Activated T-cell treated with anti-CD3 and anti-CD28 coated beads, Interleukin-2, amount 50 U/mL, for 24 hours (primary cell): ENCODE measurements around the gene CFAP107.
"Not testable (repeated sequence)": the region's sequence is repeated elsewhere in the genome, so short reads cannot be mapped to it uniquely, and the experiment has no call there.

Source experiments
- DNase-seq: peaks from one replicate; pipeline ENCODE4 v3.0.0-alpha.2; 2020
- H3K27ac Mint-ChIP-seq: 2 replicates; pipeline ENCODE4 v1.8.0; 2020; ENCODE audit warnings: mild to moderate bottlenecking, mixed read lengths
- H3K27me3 Mint-ChIP-seq: 2 replicates; pipeline ENCODE4 v1.8.0; 2020; ENCODE audit warnings: mixed read lengths
- H3K36me3 Mint-ChIP-seq: 2 replicates; pipeline ENCODE4 v1.8.0; 2020; ENCODE audit warnings: low read depth, mixed read lengths
- H3K4me1 Mint-ChIP-seq: 2 replicates; pipeline ENCODE4 v1.8.0; 2020; ENCODE audit warnings: low read depth, mixed read lengths
- H3K4me3 Mint-ChIP-seq: 2 replicates; pipeline ENCODE4 v1.8.0; 2020; ENCODE audit warnings: mild to moderate bottlenecking, moderate library complexity, mixed read lengths
- H3K9me3 Mint-ChIP-seq: 2 replicates; pipeline ENCODE4 v1.8.0; 2020; ENCODE audit warnings: mixed read lengths

The CFAP107 gene

DNA sequence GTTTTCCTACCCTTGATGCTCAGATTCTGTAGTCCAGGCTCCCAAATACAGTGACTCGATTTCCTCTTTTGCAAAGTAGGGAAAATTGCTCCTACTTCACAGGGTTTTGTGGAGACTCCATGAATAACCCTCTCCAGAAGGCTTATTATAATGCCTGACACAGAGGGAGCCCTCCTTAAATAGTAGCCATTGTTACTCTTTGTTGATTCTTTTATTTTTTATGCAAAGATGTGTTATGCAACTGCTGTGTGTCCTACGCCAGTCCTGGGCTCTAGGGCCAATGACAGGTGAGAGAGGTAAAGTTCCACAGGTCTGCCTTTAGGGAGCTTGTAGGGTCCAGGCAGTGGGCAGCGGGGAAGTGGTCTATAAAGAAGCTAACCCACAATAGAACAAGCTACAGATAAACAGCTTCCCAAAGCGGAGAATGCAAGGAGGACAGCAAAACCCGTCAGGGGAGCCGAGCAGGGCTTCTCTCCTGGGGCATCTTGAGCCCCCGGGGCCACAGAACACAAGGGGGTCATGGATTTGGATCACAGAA lies 28.6 kb upstream of the CFAP107 start:
- H3K4me1 Mint-ChIP-seq, result no peaks in the 10 kb centered on the region
- DNase-seq, result no peak
- H3K36me3 Mint-ChIP-seq, result no peaks in the 10 kb centered on the region
- H3K4me3 Mint-ChIP-seq, result no peak overlapping the region
- H3K27ac Mint-ChIP-seq, result no peak overlapping the region
- no peaks in the 10 kb centered on the region for H3K9me3 Mint-ChIP-seq
- H3K27me3 Mint-ChIP-seq, result peaks cover 49% of the 10 kb centered on the region

DNA sequence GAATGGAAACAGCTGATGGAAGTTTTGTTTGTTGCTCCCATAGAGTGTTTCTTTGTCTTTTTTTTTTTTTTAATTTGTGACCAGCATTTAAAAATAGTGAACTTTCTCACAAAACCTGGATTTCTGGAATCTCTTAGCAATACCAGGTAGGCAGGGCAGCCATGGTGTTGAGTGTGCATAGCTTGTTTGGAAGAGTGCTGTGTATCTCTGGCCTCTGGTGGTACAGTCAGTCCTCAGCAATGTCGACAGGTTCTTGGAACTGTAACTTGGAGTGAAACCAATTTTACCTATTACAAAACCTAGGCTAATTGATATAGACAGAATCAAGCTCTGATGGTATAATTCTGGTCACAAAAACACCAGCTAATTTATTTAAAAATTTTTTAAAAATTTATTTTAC lies 23.4 kb upstream of the CFAP107 start:
- Mint-ChIP-seq H3K27me3 (peaks cover 56% of the 10 kb centered on the region), H3K27ac (no peak overlapping the region), H3K4me3 (no peak overlapping the region), H3K36me3 (no peaks in the 10 kb centered on the region), H3K4me1 (no peaks in the 10 kb centered on the region), H3K9me3 (no peaks in the 10 kb centered on the region)
- DNase-seq, result no peak

DNA sequence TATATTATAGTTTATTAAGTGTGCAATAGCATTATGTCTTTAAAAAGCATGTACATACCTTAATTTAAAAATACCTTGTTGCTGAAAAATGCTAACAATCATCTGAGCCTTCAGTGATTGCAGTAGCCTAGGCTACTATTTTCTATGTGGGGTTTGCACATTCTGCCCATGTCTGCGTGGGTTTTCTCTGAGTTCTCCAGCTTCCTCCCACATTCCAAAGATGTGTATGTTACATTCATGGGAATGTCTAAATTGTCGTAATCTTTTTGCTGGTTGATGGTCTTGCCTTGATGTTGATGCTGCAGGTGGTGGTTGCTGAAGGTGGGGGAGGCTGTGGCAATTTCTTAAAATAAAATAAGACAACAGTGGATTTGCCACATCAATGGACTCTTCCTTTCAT lies 17.6 kb upstream of the CFAP107 start:
- no peak overlapping the region for H3K27ac Mint-ChIP-seq
- H3K27me3 Mint-ChIP-seq, result peaks cover 70% of the 10 kb centered on the region
- H3K4me1 Mint-ChIP-seq, result no peaks in the 10 kb centered on the region
- H3K36me3 Mint-ChIP-seq, result no peaks in the 10 kb centered on the region
- no peak for DNase-seq
- H3K4me3 Mint-ChIP-seq, result no peak overlapping the region
- H3K9me3 Mint-ChIP-seq, result peaks cover 17% of the 10 kb centered on the region

DNA sequence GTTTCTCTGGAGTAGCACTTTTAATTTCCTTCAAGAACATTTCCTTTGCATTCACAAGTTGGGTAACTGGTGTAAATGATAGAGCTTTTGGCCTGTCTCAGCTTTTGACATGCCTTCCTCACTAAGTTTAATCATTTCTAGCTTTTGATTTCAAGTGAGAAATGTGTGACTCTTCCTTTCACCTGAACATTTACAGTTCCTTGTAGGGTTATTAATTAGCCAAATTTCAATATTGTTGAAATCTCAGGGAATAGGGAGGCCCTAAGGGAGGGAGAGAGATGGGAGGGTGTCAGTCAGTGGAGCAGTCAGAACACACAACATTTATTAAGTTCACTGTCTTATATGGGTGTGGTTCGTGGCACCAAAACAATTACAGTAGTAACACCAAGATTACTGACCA lies 15.8 kb upstream of the CFAP107 start:
- peaks cover 79% of the 10 kb centered on the region for H3K27me3 Mint-ChIP-seq
- no peak for DNase-seq
- H3K9me3 Mint-ChIP-seq, result peaks cover 17% of the 10 kb centered on the region
- no peaks in the 10 kb centered on the region for H3K36me3 Mint-ChIP-seq
- no peak overlapping the region for H3K4me3 Mint-ChIP-seq
- H3K4me1 Mint-ChIP-seq, result no peaks in the 10 kb centered on the region
- no peak overlapping the region for H3K27ac Mint-ChIP-seq

DNA sequence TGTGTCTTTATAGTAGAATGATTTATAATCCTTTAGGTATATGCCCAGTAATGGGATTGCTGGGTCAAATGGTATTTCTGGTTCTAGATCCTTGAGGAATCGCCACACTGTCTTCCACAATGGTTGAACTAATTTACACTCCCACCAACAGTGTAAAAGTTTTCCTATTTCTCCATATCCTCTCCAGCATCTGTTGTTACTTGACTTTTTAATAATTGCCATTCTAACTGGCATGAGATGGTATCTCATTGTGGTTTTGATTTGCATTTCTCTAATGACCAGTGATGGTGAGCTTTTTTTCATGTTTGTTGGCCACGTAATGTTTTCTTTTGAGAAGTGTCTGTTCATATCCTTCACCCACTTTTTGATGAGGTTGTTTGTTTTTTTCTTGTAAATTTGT lies 14.9 kb upstream of the CFAP107 start:
- not testable (repeated sequence) for H3K27ac Mint-ChIP-seq, DNase-seq, H3K4me1 Mint-ChIP-seq, H3K36me3 Mint-ChIP-seq, H3K4me3 Mint-ChIP-seq
- H3K27me3 Mint-ChIP-seq, result peaks cover 79% of the 10 kb centered on the region
- peaks cover 17% of the 10 kb centered on the region for H3K9me3 Mint-ChIP-seq

DNA sequence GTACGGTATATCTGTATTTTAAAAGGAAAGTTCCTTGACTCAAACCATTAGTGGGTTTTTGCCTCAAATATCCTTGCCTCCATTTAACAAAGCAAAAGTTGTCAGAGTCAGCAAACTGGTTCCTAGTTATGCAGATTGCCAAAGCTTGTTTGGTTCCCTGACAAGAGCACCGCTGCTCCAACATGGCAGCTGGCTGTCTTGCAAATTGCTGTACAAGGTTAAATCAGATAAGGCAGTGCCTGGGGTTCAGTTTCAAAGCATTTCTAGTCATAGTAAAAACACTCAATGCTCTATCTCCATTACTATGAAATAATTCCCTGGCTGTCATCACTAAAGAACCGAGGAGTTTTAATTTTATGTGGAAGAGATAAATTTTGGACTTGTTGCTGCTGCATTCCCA lies 11.3 kb upstream of the CFAP107 start:
- H3K27ac Mint-ChIP-seq, result no peak overlapping the region
- no peaks in the 10 kb centered on the region for H3K36me3 Mint-ChIP-seq
- H3K4me1 Mint-ChIP-seq, result no peaks in the 10 kb centered on the region
- DNase-seq, result no peak
- no peak overlapping the region for H3K4me3 Mint-ChIP-seq
- peaks cover 78% of the 10 kb centered on the region for H3K27me3 Mint-ChIP-seq
- peaks cover 19% of the 10 kb centered on the region for H3K9me3 Mint-ChIP-seq

DNA sequence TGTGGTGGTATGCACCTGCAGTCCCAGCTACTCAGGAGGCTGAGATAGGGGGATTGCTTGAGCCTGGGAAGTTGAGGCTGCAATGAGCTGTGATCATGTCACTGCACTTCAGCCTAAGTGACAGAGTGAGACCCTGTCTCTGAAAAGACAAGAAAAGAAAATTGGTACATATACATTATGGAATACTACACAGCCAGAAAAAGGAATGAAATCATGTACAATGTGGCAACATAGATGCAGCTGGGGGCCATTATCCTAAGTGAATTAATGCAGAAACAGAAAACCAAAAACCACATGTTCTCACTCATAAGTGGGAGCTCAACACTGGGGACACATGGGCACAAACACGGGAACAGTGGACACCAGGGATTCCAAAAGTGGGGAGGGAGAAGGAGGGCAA lies 7.1 kb upstream of the CFAP107 start:
- H3K9me3 Mint-ChIP-seq, result peaks cover 7% of the 10 kb centered on the region
- H3K27me3 Mint-ChIP-seq, result peaks cover 57% of the 10 kb centered on the region
- H3K27ac Mint-ChIP-seq, result no peak overlapping the region
- DNase-seq, result no peak
- H3K4me3 Mint-ChIP-seq, result no peak overlapping the region
- H3K4me1 Mint-ChIP-seq, result no peaks in the 10 kb centered on the region
- no peaks in the 10 kb centered on the region for H3K36me3 Mint-ChIP-seq

DNA sequence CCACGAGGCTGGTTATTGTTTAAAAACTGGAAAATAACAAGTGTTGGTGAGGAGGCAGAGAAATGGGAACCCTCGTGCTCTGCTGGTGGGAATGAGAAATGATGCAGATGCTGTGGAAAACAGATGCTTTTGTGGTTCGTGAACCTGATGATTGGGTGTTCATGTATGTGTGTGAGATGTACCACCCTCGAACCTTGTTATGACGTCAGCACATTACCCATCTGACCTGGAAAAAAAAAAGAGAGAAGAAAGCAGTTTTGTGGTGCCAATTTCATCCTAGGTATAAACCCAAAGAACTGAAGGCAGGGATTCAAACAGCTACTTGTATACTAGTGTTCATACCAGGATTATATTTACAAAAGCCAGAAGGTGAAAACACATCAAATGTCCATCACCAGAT lies 6.4 kb upstream of the CFAP107 start:
- H3K27me3 Mint-ChIP-seq, result peaks cover 56% of the 10 kb centered on the region
- no peaks in the 10 kb centered on the region for H3K36me3 Mint-ChIP-seq

DNA sequence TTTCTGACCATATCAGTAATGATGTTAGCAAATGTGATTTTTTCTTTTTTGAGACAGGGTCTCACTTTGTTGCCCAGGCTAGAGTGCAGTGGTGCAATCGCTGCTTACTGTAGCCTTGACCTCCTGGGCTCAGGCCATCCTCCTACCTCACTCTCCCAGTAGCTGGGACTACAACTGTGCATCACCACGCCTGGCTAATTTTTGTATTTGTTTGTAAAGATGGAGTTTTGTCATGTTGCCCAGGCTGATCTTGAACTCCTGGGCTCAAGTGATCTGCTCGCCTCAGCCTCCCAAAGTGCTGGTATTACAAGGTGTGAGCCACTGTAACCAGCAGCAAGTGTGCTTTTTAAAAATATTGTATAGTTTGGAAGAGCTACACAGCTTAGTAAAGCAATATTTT lies 4.1 kb upstream of the CFAP107 start:
- no peak overlapping the region for H3K4me3 Mint-ChIP-seq
- H3K4me1 Mint-ChIP-seq, result no peaks in the 10 kb centered on the region
- DNase-seq, result no peak
- no peak overlapping the region for H3K27ac Mint-ChIP-seq
- peaks cover 3% of the 10 kb centered on the region for H3K9me3 Mint-ChIP-seq
- H3K27me3 Mint-ChIP-seq, result peaks cover 53% of the 10 kb centered on the region
- H3K36me3 Mint-ChIP-seq, result no peaks in the 10 kb centered on the region

More for the DNA sequence above, 6.4 kb upstream of the CFAP107 start:
- Mint-ChIP-seq H3K4me1 (no peaks in the 10 kb centered on the region), H3K9me3 (peaks cover 7% of the 10 kb centered on the region), H3K27ac (no peak overlapping the region), H3K4me3 (no peak overlapping the region)
- no peak for DNase-seq

DNA sequence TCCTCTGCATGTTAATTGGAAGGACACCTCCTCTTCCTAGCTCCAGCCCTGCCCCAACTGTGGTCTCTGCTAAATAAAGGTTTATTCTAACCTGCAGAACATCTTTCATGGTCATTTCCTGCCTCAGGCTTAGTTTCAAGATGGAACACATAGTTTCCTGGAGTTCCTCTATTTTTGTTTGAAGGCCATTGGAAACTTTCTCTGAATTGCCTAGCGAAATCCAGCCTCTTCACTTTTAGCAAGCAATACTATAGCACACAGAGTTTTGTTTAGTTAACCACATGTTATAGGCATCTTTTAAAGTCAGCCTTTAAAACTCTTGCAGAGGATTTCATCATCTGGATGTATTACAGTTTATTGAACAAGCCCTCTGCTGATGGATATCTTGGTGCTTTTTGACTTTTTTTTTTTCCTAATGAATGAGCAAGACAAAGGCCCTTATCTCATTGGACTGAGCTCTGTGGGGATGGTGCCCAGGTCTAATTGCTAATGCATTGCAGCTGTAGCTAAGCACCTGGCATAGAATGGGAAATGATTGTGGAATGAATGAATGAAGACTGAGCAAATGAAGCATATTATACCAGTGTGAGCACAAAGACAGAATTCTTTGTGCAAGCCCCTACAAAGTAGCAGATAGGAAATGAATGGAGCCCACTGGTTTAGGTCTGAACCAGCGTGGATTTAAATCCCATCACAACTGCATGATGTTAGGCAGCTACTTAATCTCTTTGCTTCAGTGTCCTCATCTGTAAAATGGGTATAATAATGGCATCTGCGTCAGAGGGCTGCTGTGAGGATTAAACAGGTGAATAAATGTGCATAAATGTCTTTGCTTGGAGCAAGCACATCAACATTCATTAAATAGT lies 641 bp upstream of the CFAP107 start:
- no peak overlapping the region for H3K4me3 Mint-ChIP-seq
- no peak overlapping the region for H3K27ac Mint-ChIP-seq
- H3K27me3 Mint-ChIP-seq, result peaks cover 66% of the 10 kb centered on the region
- H3K4me1 Mint-ChIP-seq, result no peaks in the 10 kb centered on the region
- peaks cover 21% of the 10 kb centered on the region for H3K9me3 Mint-ChIP-seq
- no peaks in the 10 kb centered on the region for H3K36me3 Mint-ChIP-seq
- DNase-seq, result no peak

DNA sequence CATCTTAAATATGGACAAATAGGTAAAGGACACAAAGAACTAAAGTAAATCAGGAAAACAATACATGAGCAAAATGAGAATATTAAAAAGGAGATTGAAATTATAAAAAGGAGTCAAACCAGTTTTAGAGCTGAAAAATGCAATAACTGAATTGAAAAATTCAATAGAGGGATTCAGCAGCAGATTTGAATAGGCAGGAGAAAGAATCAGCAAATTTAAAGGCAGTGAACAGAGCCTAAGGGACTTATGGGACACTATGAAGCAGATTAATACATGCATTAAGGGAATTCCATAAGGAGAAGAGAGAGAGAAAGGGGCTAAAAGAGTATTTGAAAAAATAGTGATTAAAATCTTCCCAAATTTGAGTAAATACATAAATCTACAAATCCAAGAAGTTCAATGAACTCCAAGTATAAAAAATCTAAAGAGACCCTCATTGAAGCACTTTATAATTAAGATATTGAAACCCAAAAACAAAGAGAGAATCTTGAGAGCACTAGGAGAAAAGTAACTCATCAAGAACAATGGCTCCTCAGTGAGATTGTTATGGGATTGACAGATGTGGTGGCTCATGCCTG lies 2.9 kb downstream of the CFAP107 start:
- H3K27ac Mint-ChIP-seq, result no peak overlapping the region
- DNase-seq, result no peak
- H3K27me3 Mint-ChIP-seq, result peaks cover 60% of the 10 kb centered on the region
- peaks cover 23% of the 10 kb centered on the region for H3K9me3 Mint-ChIP-seq
- no peaks in the 10 kb centered on the region for H3K36me3 Mint-ChIP-seq
- no peak overlapping the region for H3K4me3 Mint-ChIP-seq
- H3K4me1 Mint-ChIP-seq, result no peaks in the 10 kb centered on the region

DNA sequence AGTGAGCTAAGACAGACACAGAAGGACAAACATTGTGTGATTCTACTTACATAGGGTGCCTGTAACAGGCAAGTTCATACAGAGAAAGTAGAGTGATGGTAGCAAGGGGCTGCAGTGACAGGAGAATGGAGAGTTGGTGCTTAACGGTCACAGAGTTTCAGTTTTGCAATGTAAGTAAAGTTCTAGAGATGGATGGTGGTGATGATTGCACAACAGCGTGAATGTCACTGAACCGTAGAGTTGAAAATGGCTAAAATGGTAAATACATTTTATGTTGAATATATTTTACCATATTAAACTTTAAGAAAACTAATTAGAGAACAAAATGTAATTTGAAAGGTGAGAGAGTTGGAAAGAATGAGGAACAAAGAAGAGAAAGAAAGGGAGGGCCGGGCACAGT lies 8.7 kb downstream of the CFAP107 start:
- H3K27me3 Mint-ChIP-seq, result peaks cover 24% of the 10 kb centered on the region
- H3K36me3 Mint-ChIP-seq, result no peaks in the 10 kb centered on the region
- H3K4me1 Mint-ChIP-seq, result no peaks in the 10 kb centered on the region
- no peak for DNase-seq
- H3K27ac Mint-ChIP-seq, result no peak overlapping the region
- no peak overlapping the region for H3K4me3 Mint-ChIP-seq
- H3K9me3 Mint-ChIP-seq, result peaks cover 7% of the 10 kb centered on the region

DNA sequence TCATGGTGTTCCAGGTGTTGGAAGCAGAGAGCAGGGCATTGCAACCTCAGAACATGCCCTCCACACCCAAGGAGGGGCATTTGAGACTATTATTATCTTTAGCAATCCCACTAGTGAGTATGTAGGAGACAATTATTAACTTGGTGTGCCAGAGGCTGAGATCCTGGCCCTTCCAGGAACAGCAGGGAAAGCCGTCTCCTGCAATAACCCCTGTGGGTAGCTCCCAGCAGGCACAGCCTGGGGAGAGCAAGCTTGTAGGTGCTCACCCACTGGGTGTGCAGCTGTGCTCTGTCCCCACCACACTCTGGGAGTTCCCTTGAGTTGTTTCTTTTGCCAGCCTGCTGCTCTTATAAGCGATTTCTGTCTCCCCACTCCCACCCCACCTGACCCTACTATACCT lies 10.3 kb downstream of the CFAP107 start:
- Mint-ChIP-seq H3K4me3 (no peak overlapping the region), H3K27me3 (peaks cover 20% of the 10 kb centered on the region), H3K27ac (no peak overlapping the region), H3K36me3 (no peaks in the 10 kb centered on the region), H3K9me3 (no peaks in the 10 kb centered on the region), H3K4me1 (no peaks in the 10 kb centered on the region)
- DNase-seq, result no peak

DNA sequence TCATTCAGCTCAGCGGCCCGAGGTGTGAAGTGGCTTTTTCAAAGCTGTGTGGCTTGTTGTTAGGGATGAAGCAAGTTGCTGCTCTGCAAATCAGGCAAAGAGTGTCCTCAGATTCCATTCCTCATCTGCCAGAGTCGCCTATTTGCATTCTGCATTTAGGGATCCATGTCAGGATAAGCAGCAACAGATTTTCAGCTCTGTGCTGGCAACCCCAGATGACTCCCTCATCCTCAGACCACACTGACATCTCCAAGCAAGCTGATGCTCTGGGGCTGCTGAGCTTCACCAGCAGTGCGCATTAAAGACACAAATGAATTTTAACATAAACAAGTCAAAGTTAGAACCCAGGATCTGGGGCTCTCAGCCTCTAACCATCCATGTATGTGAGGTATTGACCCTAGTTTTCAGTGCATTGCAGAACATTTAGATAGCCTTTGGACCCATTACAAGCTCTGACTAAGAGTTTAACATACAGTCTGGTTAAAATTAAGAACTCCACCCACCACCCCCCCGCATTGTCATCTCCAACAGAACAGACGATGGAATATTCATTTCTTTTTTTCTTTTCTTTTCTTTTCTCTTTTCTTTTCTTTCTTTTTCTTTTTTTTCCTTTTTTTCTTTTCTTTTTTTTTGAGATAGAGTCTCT lies 10.9 kb downstream of the CFAP107 start:
- Mint-ChIP-seq H3K27ac (no peak overlapping the region), H3K9me3 (no peaks in the 10 kb centered on the region), H3K4me3 (no peak overlapping the region), H3K27me3 (peaks cover 20% of the 10 kb centered on the region), H3K4me1 (no peaks in the 10 kb centered on the region), H3K36me3 (no peaks in the 10 kb centered on the region)
- DNase-seq, result no peak

DNA sequence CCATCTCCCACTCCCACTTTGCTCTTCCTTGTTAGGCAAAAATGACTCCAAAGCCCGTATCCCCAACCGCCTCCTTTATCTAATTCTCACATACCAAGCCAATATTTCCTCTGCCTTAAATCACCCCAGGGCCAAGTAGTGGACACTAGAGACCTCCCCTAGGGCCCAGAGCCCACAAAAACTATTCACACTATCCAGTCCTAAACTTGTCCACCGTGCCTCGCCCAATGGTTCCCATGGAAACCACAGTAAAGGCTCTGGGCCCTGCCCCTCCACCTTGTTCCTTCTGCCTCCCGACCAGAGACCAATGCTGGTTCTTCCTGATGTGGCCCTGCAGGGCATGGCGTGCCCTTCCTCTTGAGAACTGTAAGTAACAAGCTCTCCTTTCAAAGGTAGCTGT lies 11.8 kb downstream of the CFAP107 start:
- H3K36me3 Mint-ChIP-seq, result no peaks in the 10 kb centered on the region
- H3K9me3 Mint-ChIP-seq, result no peaks in the 10 kb centered on the region
- no peak for DNase-seq
- H3K4me3 Mint-ChIP-seq, result no peak overlapping the region
- H3K4me1 Mint-ChIP-seq, result no peaks in the 10 kb centered on the region
- peaks cover 19% of the 10 kb centered on the region for H3K27me3 Mint-ChIP-seq
- H3K27ac Mint-ChIP-seq, result no peak overlapping the region
